MM.1S (cell line): ENCODE results near the gene ZFPM1.

Experiments used
- DNase-seq: peaks from one replicate; pipeline ENCODE4 v3.0.0-alpha.2; 2015
- H2AFZ ChIP-seq: fragments of 300-600 bp; sonication (generic); 2 replicates; pipeline ENCODE4 v1.6.0; 2016; ENCODE audit warnings: antibody characterized with exemption, low read length
- H3F3A ChIP-seq: fragments of 300-600 bp; sonication (generic); 2 replicates; pipeline ENCODE4 v1.6.1; 2016; ENCODE audit warnings: mild to moderate bottlenecking, antibody characterized with exemption, low read length, moderate library complexity, mixed read lengths; ENCODE audit not compliant: insufficient read depth
- H3K27ac ChIP-seq: fragments of 300-600 bp; sonication (generic); 2 replicates; pipeline ENCODE4 v1.5.1; 2016; ENCODE audit warnings: mild to moderate bottlenecking, low read length
- H3K27me3 ChIP-seq: fragments of 300-600 bp; sonication (generic); replicated peaks from 2 replicates; pipeline ENCODE4 v1.6.0; 2016; ENCODE audit warnings: low read length; ENCODE audit not compliant: insufficient read depth
- H3K36me3 ChIP-seq: fragments of 300-600 bp; sonication (generic); replicated peaks from 2 replicates; pipeline ENCODE4 v1.6.1; 2016; ENCODE audit warnings: mild to moderate bottlenecking, low read length, mixed read lengths; ENCODE audit not compliant: insufficient read depth
- H3K4me1 ChIP-seq: fragments of 300-600 bp; sonication (generic); 2 replicates; pipeline ENCODE4 v1.6.1; 2016; ENCODE audit warnings: low read length, mixed read lengths
- H3K4me2 ChIP-seq: fragments of 300-600 bp; sonication (generic); 2 replicates; pipeline ENCODE4 v1.6.0; 2016; ENCODE audit warnings: low read depth, low read length
- H3K4me3 ChIP-seq: fragments of 300-600 bp; sonication (generic); 2 replicates; pipeline ENCODE4 v1.5.1; 2016; ENCODE audit warnings: low read length, mixed read lengths
- H3K79me2 ChIP-seq: fragments of 300-600 bp; sonication (generic); 2 replicates; pipeline ENCODE4 v1.6.1; 2016; ENCODE audit warnings: mixed run types, low read length, mixed read lengths
- H3K9ac ChIP-seq: fragments of 300-600 bp; sonication (generic); 2 replicates; pipeline ENCODE4 v1.6.1; 2016; ENCODE audit warnings: low read length, mixed read lengths
- H3K9me2 ChIP-seq: fragments of 300-600 bp; sonication (generic); replicated peaks from 2 replicates; pipeline ENCODE4 v1.6.1; 2016; ENCODE audit warnings: mild to moderate bottlenecking, low read length, mixed read lengths; ENCODE audit not compliant: insufficient read depth
- H3K9me3 ChIP-seq: fragments of 300-600 bp; sonication (generic); replicated peaks from 2 replicates; pipeline ENCODE4 v1.6.1; 2016; ENCODE audit warnings: mild to moderate bottlenecking, low read length, mixed read lengths; ENCODE audit not compliant: insufficient read depth
- H4K20me1 ChIP-seq: fragments of 300-600 bp; sonication (generic); 2 replicates; pipeline ENCODE4 v1.6.1; 2016; ENCODE audit warnings: mild to moderate bottlenecking, low read length, moderate library complexity, mixed read lengths; ENCODE audit not compliant: insufficient read depth
- CTCF ChIP-seq: fragments of 300-600 bp; sonication (generic); IDR thresholded peaks from 2 replicates; pipeline ENCODE4 v1.5.1; 2016; ENCODE audit warnings: antibody characterized with exemption, low read length, mixed read lengths
- EZH2 ChIP-seq: fragments of 300-600 bp; sonication (generic); optimal IDR thresholded peaks from 2 replicates; pipeline ENCODE3; 2017; ENCODE audit warnings: low read depth, mild to moderate bottlenecking, antibody characterized with exemption, low read length, mixed read lengths
- EZH2phosphoT487 ChIP-seq: fragments of 300-600 bp; sonication (generic); IDR thresholded peaks from 2 replicates; pipeline ENCODE4 v1.6.1; 2018; ENCODE audit warnings: antibody characterized with exemption, low read length

Gene ZFPM1

GRCh38 chr16:88481851-88482250 lies 28.8 kb downstream of the ZFPM1 start:
- DNase-seq = no peak
- Histone ChIP-seq H4K20me1 (no peaks in the 10 kb centered on the region), H3K9me2 (no peaks in the 10 kb centered on the region), H3K9me3 (no peaks in the 10 kb centered on the region), H3K27ac (no peak overlapping the region), H3K4me1 (no peaks in the 10 kb centered on the region), H3K9ac (no peak overlapping the region), H3K36me3 (no peaks in the 10 kb centered on the region), H3K27me3 (no peaks in the 10 kb centered on the region), H3K79me2 (no peaks in the 10 kb centered on the region), H3F3A (no peaks in the 10 kb centered on the region), H3K4me3 (no peak overlapping the region), H2AFZ (no peak overlapping the region), H3K4me2 (no peak overlapping the region)
- TF ChIP-seq EZH2phosphoT487 = no peak
- TF ChIP-seq CTCF = no peak
- TF ChIP-seq EZH2 = no peak

- no peak for DNase-seq
- H2AFZ ChIP-seq = no peak overlapping the region
Measured at GRCh38 chr16:88482630-88483391, 29.7 kb downstream of the ZFPM1 start.

GRCh38 chr16:88483392-88483641 lies 30.2 kb downstream of the ZFPM1 start:
- Histone ChIP-seq H4K20me1 (no peaks in the 10 kb centered on the region), H3K4me2 (no peak overlapping the region), H3K9me3 (no peaks in the 10 kb centered on the region), H3K36me3 (no peaks in the 10 kb centered on the region), H3K4me3 (no peak overlapping the region), H3K27me3 (no peaks in the 10 kb centered on the region), H3K79me2 (no peaks in the 10 kb centered on the region), H3K9me2 (no peaks in the 10 kb centered on the region), H3K9ac (no peak overlapping the region), H3K4me1 (no peaks in the 10 kb centered on the region), H2AFZ (no peak overlapping the region), H3F3A (no peaks in the 10 kb centered on the region), H3K27ac (no peak overlapping the region)
- DNase-seq = no peak
- TF ChIP-seq CTCF (no peak), EZH2 (no peak), EZH2phosphoT487 (no peak)

More at GRCh38 chr16:88482630-88483391, 29.7 kb downstream of the ZFPM1 start:
- no peak for TF ChIP-seq EZH2
- TF ChIP-seq EZH2phosphoT487 = no peak
- TF ChIP-seq CTCF = no peak
- Histone ChIP-seq H3K4me1 (no peaks in the 10 kb centered on the region), H4K20me1 (no peaks in the 10 kb centered on the region), H3K9ac (no peak overlapping the region), H3K9me3 (no peaks in the 10 kb centered on the region), H3K4me3 (no peak overlapping the region), H3K9me2 (no peaks in the 10 kb centered on the region), H3K4me2 (no peak overlapping the region), H3K27ac (no peak overlapping the region), H3K36me3 (no peaks in the 10 kb centered on the region), H3F3A (no peaks in the 10 kb centered on the region), H3K27me3 (no peaks in the 10 kb centered on the region), H3K79me2 (no peaks in the 10 kb centered on the region)
